Glutamatergic neuron (in vitro differentiated cells): Measurements from ENCODE around the gene IGFLR1. TPM values are rescaled to one million over a fixed set of nuclear protein-coding genes. Genes with fewer than 3 reads are reported as not detected.

Experiments used
- DNase-seq: peaks from one replicate; pipeline ENCODE4 v3.0.0; 2022
- H3K27ac Mint-ChIP-seq: one replicate; pipeline ENCODE4 v1.8.0; 2020; ENCODE audit warnings: mild to moderate bottlenecking, mixed read lengths, inconsistent platforms; ENCODE audit not compliant: unreplicated experiment
- H3K27me3 Mint-ChIP-seq: one replicate; pipeline ENCODE4 v1.8.0; 2020; ENCODE audit warnings: mild to moderate bottlenecking, moderate library complexity, mixed read lengths, inconsistent platforms; ENCODE audit not compliant: unreplicated experiment
- H3K36me3 Mint-ChIP-seq: one replicate; pipeline ENCODE4 v1.8.0; 2020; ENCODE audit warnings: mild to moderate bottlenecking, mixed read lengths, inconsistent platforms; ENCODE audit not compliant: unreplicated experiment
- H3K4me1 Mint-ChIP-seq: one replicate; pipeline ENCODE4 v1.8.0; 2020; ENCODE audit warnings: mild to moderate bottlenecking, low read depth, mixed read lengths, inconsistent platforms; ENCODE audit not compliant: unreplicated experiment
- H3K4me3 Mint-ChIP-seq: one replicate; pipeline ENCODE4 v1.8.0; 2020; ENCODE audit warnings: mild to moderate bottlenecking, mixed read lengths, inconsistent platforms; ENCODE audit not compliant: unreplicated experiment
- H3K9me3 Mint-ChIP-seq: one replicate; pipeline ENCODE4 v1.8.0; 2020; ENCODE audit warnings: mild to moderate bottlenecking, moderate library complexity, mixed read lengths, inconsistent platforms; ENCODE audit not compliant: unreplicated experiment
- CTCF ChIP-seq: fragments of 200-600 bp; sonication (generic); IDR thresholded peaks from one replicate; pipeline ENCODE4 v1.5.0; 2021; ENCODE audit not compliant: partially characterized antibody, unreplicated experiment
- total RNA-seq: library from RNA; stranded (reverse); fragmentation: NEBNext Ultra II Directional; extraction: Animal tissue kit (Norgen Biotek cat#: 25700); gene quantifications from one replicate; pipeline ENCODE4 v1.2.1, GENCODE V29; 2021; ENCODE audit not compliant: unreplicated experiment

The IGFLR1 gene
- total RNA-seq, 1 donor from 2014 or later, result 4.7 TPM

- TF ChIP-seq CTCF, result peak; percentile 9
- H3K4me3 Mint-ChIP-seq, result peak overlapping the region; percentile 91
- peaks cover 1% of the 10 kb centered on the region for H3K4me1 Mint-ChIP-seq
- DNase-seq, result no peak
- no peaks in the 10 kb centered on the region for H3K36me3 Mint-ChIP-seq
- peak overlapping the region; percentile 95 for H3K27ac Mint-ChIP-seq
- no peaks in the 10 kb centered on the region for H3K27me3 Mint-ChIP-seq
- peaks cover 12% of the 10 kb centered on the region for H3K9me3 Mint-ChIP-seq
Observed at GRCh38 chr19:35741203-35741515, 1.1 kb downstream of the IGFLR1 start.

GRCh38 chr19:35740423-35741202 lies 1.6 kb downstream of the IGFLR1 start:
- Mint-ChIP-seq H3K27me3 (no peaks in the 10 kb centered on the region), H3K36me3 (peaks cover 2% of the 10 kb centered on the region), H3K4me3 (peak overlapping the region; percentile 91), H3K4me1 (no peaks in the 10 kb centered on the region), H3K27ac (peak overlapping the region; percentile 95), H3K9me3 (peaks cover 12% of the 10 kb centered on the region)
- DNase-seq, result peak; percentile 99
- peak; percentile 11 for TF ChIP-seq CTCF

GRCh38 chr19:35740108-35740422 lies 2.2 kb downstream of the IGFLR1 start:
- H3K27me3 Mint-ChIP-seq, result no peaks in the 10 kb centered on the region
- H3K27ac Mint-ChIP-seq, result no peak overlapping the region
- H3K36me3 Mint-ChIP-seq, result peaks cover 4% of the 10 kb centered on the region
- H3K9me3 Mint-ChIP-seq, result peaks cover 12% of the 10 kb centered on the region
- TF ChIP-seq CTCF, result no peak
- H3K4me3 Mint-ChIP-seq, result peak overlapping the region; percentile 91
- no peaks in the 10 kb centered on the region for H3K4me1 Mint-ChIP-seq
- no peak for DNase-seq

GRCh38 chr19:35739275-35740107 lies 2.8 kb downstream of the IGFLR1 start:
- Mint-ChIP-seq H3K4me3 (peak overlapping the region; percentile 70), H3K4me1 (no peaks in the 10 kb centered on the region), H3K27me3 (peaks cover 2% of the 10 kb centered on the region), H3K9me3 (peaks cover 12% of the 10 kb centered on the region), H3K36me3 (peaks cover 4% of the 10 kb centered on the region), H3K27ac (no peak overlapping the region)
- TF ChIP-seq CTCF, result no peak
- DNase-seq, result no peak

- H3K4me1 Mint-ChIP-seq, result no peaks in the 10 kb centered on the region
- no peak overlapping the region for H3K27ac Mint-ChIP-seq
- TF ChIP-seq CTCF, result no peak
- peaks cover 11% of the 10 kb centered on the region for H3K9me3 Mint-ChIP-seq
- H3K36me3 Mint-ChIP-seq, result peaks cover 4% of the 10 kb centered on the region
- no peak for DNase-seq
- peaks cover 7% of the 10 kb centered on the region for H3K27me3 Mint-ChIP-seq
- no peak overlapping the region for H3K4me3 Mint-ChIP-seq
Observed at GRCh38 chr19:35738887-35739229, 3.4 kb downstream of the IGFLR1 start.
